ENCODE results near the gene CHRM3. TPM values are rescaled to one million over a fixed set of nuclear protein-coding genes. Genes with fewer than 3 reads are reported as not detected.
"Not testable (repeated sequence)": the region's sequence is repeated elsewhere in the genome, so short reads cannot be mapped to it uniquely, and the experiment has no call there.

CHRM3 gene
- polyA plus RNA-seq (2013, experiment 1 of 2; ENCODE audit: insufficient read length) = not detected
- not detected for polyA plus RNA-seq (2013, experiment 2 of 2; ENCODE audit: insufficient read length)

DNA sequence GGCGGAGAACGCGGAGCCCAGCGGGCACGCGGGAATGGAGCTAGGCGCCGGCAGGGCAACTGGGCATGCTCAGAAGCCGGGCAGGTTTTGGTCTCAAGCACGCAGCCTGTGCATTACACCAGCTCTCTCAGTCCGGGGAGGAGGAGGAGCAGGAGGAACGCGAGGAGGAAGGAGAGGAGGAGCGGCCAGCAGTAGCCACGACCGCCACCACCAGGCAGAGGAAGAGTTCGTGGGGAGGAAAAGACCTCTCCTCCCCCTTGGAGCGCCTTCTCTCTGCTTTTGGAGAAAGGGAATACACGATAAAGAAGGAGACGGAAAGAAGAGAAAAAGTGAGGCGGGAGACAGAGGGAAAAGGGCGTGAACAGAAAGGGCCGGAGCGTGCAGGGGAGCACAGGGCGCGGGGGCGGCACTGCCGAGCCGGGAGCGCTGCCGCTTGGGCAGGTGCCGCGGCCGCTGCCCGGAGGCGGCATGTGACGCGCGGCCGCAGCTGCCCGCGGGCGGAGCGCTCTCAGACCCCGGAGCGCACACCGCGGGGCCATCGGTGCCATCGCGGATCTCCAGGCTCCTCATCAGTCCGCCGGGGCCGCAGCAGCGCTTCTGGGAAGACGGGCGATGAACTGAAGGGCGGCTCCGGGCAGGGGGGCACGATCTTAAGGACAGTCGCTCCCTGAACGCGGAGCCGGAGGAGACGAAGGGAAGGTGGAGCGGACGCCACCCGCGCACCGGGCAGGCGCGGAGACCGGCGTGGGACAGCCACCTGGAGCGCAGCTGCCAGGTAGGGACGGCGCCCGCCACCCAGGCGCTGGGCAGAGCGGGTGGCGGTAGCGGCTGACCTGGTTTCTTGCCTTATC is at the start of gene CHRM3:
TSS of gene CHRM3 (plus strand) at position 116 of the 851 bp plus-strand sequence. CDS start 520,884 bp downstream, outside the sequence.
- DNase-seq = peak; percentile 18

GRCh38 chr1:239337799-239338430 is 48.5 kb upstream of the CHRM3 start:
- DNase-seq = no peak

GRCh38 chr1:239347776-239348175 is 38.6 kb upstream of the CHRM3 start:
- no peak for DNase-seq

- DNase-seq = no peak
These were observed 37.6 kb upstream of the CHRM3 start for GRCh38 chr1:239348635-239349353.

- no peak for DNase-seq
These were observed 36.7 kb upstream of the CHRM3 start for GRCh38 chr1:239349699-239350098.

- no peak for DNase-seq
These were observed 32.8 kb upstream of the CHRM3 start for GRCh38 chr1:239353536-239353935.

GRCh38 chr1:239354231-239354630 is 32.1 kb upstream of the CHRM3 start:
- DNase-seq = peak; percentile 0

DNA sequence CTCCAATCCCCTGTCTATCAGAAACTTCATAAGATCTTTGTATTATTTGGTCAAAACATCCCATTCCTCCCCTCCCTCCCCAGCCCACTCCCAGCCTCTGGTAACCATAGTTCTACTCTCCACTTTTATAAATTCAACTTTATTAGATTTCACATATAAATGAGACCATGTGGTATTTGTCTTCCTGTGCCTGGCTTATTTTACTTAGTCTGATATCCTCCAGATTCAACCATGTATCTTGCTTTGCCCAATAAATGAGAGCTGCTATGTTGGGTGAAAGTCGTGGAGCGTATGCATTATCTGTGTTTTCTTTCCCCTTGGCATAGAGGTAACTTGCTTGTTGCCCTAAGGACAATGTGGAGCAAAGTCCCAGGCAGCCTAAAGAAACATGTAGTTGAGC is 28.5 kb upstream of the CHRM3 start:
- no peak for DNase-seq

DNA sequence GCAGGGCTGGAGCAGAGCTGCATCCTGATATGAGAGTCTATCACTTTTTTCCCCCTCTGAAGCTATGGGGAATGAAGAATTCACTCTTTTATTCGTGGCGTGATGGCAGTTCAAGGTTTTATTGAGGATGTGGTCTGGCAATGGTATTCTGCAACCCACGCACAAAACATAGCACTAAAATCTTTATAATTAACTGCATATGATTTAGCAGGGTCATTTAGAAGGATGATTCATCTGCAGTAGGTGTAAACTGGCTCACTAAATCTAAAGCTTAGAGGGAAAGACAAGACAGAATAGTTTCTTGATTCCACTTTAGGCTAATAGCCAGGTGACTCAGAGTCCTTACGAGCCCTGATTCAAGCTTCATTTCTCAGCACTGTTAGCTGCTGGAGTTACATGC is 25.0 kb upstream of the CHRM3 start:
- peak; percentile 10 for DNase-seq

DNA sequence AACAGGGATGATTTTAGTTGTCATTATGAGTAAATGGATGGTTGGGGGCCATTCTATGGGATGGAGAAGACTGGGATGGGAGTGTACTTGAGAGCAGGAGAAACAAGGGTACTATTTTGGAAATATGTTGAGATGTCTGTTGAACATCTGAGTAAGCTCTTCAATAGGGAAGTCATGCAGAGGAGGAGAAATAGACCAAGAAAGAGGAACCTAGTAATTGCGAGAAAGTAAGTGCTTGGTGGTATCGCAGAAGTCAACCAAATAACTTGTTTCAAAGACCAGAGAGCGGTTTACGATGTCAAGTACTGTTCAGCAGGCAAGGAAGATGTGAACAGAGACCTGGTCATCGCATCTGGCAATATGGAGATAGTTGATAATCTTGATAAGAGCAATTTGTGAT is 22.4 kb upstream of the CHRM3 start:
- no peak for DNase-seq

DNA sequence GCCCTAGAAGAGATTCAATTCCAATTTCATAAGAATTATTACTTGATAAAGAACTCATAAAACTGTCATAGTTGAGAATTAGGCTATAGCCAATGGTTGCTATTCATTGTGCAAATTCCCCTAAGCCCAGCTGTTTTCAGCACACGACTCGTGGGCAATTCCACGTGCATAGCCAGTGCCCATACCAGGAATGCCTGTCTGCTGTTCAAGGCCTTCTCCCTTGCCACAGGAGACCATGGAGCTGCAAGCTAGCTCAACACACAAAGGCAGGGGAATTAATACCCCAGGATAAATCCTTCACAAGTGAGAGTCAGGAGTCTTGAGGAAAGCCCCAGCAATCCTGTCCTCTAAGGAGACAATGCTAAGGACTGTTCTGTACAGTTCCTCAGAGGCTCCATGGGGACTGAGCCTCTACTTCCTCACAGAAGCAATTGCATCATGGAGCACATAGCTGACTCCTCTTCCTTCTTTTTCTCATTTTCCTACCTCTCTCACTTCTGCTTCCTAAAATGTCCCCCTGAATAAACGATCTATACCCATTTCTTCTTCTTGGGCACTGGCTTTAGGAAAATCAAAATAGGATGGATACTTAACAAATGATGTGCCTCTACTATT is 19.1 kb upstream of the CHRM3 start:
- no peak for DNase-seq

DNA sequence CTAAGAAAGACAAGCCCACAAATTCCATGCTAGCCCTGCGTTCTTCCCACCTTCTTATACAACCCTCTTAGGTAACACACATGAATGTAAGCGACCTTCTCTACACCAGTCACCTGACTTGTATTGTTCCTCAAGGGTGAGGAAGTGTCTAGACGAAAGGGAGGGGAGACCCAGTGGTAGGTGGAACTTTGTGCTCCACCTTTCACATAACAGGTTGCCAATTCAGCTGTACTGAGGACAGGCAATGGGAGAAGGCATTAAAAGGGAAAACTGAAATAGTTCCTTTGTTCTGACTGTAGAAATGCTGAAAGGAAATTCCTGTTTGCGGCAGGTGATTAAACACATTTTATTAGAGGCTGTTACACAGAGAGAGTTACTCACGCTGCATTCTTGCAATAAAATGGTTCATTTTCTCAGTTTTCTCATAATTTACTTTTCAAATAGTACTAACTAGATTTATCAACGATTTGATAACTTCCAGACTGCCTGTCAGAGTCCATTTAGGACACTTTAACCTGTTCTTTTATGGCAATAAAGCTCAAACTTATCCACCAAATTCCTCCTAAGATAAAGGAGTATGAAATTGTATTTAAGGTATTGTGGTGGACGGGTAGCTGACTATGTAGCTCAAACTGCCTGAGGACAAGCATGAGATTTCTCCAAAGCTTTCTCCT is 17.8 kb upstream of the CHRM3 start:
- no peak for DNase-seq

DNA sequence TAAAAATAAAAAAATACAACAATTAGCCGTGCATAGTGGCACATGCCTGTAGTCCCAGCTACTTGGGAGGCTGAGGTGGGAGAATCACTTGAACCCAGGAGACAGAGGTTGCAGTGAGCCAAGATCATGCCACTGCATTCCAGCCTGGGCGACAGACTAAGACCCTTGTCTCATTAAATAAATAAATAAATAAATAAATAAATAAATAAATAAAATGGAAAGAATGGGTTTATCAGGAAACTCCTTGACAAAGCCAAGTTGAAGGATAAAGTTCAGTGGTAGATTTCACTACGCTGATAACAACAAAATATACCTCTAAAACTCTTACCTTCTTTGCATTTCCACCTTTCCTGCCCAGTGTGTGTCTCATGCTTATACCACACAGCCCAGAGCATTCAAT is 15.5 kb upstream of the CHRM3 start:
- not testable (repeated sequence) for DNase-seq

GRCh38 chr1:239382666-239383065 is 3.7 kb upstream of the CHRM3 start:
- DNase-seq = no peak

GRCh38 chr1:239383714-239384113 is 2.7 kb upstream of the CHRM3 start:
- no peak for DNase-seq

GRCh38 chr1:239387304-239388158 is 1.2 kb downstream of the CHRM3 start:
- DNase-seq = no peak

- DNase-seq = no peak
These were observed 1.8 kb downstream of the CHRM3 start for GRCh38 chr1:239388159-239388485.

DNA sequence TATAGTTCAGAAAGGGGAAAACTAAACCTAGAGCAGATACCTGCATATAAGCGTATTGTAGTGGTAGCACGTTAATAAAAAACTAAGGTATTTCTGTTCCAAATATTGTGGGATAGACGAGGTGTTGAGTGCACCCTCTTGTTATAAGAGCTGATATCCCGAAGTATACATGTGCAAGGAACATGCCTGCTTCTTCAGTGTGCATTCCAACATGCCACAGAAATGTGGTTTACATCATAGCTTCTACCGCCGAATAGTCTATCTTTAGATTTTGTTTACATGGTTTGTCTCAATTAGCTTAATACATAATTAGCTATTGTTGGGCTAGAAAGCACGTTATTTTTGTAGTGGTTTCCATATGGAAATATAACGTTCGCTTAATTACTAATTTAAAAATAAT is 2.2 kb downstream of the CHRM3 start:
- DNase-seq = no peak

DNA sequence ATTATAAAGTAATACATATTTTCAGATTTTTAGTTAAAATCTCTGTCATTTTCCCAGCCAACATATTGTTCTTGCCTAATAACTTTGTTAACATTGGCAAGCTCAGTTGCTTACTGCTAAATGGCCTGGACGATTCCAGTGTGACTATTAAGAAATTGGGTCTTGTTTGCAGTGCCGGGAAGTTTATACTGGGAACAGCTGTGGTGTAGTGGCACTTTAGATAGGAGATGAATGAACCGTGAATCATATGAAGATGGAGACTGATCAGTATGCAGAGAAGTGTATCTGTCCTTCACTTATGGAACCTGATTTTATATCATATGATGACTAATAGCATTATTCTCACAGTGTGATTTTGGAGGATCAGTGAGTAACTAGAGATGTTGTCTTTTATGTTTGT is 3.3 kb downstream of the CHRM3 start:
- DNase-seq = no peak

- no peak for DNase-seq
These were observed 5.9 kb downstream of the CHRM3 start for GRCh38 chr1:239392271-239392670.

GRCh38 chr1:239394107-239394506 is 7.7 kb downstream of the CHRM3 start:
- no peak for DNase-seq
